H1 (cell line): Measurements from ENCODE around the gene ADARB2. TPM values are rescaled to one million over a fixed set of nuclear protein-coding genes. Genes with fewer than 3 reads are reported as not detected.

Source experiments
- GABPA ChIP-seq: IDR thresholded peaks from 2 replicates; pipeline ENCODE4 v1.6.1; 2011; ENCODE audit warnings: mild to moderate bottlenecking, low read length, moderate library complexity, borderline replicate concordance; ENCODE audit not compliant: insufficient read depth
- polyA plus RNA-seq, 7 experiments: library from polyadenylated mRNA; depleted of rRNA in 3 of 7; stranded (reverse) in 5 of 7; unstranded in 2 of 7; fragments of >200 nt in 5 of 7; fragments of 200-250 nt in 2 of 7; gene quantifications; 1 replicate in 5 of 7; 2 replicates in 1 of 7; 4 replicates in 1 of 7; pipeline versions ENCODE4 v1.2.1 to v1.2.3, GENCODE V29; 2011 to 2013; ENCODE audit warnings: missing spikeins in 2 of 7, mixed read lengths in 2 of 7
- total RNA-seq: library from RNA; stranded (reverse); fragmentation: NEBNext Ultra II Directional; extraction: Animal tissue kit (Norgen Biotek cat#: 25700); gene quantifications from 2 replicates; pipeline ENCODE4 v1.2.1, GENCODE V29; 2021

Gene ADARB2
- total and polyA plus RNA-seq, 2 of the 8 experiments (the other 6 are each of a cell fraction or from before 2014, with no cell fraction given): 2.2 to 2.8 TPM

- TF ChIP-seq GABPA: no peak
Observed at GRCh38 chr10:1396297-1396635, 341.1 kb downstream of the ADARB2 start (continued).
